Cardiac muscle cell (in vitro differentiated cells and primary cell): ENCODE data around the gene GRAMD4. TPM values are rescaled to one million over a fixed set of nuclear protein-coding genes. Genes with fewer than 3 reads are reported as not detected.
A peak's percentile ranks its signal among the peaks of the same experiment; 100 is the strongest.

Source experiments
- DNase-seq, 2 donors: peaks; one replicate each; pipeline versions ENCODE4 v3.0.0 to v3.0.0-alpha.2; 2010 to 2017; ENCODE audit warnings: low read depth in 1 of 2, low spot score in 1 of 2
- H3K27ac ChIP-seq: fragments of 200-600 bp; sonication (generic); 2 replicates; pipeline ENCODE4 v1.5.1; 2016
- H3K27me3 ChIP-seq: fragments of 200-600 bp; sonication (generic); 2 replicates; pipeline ENCODE4 v1.6.0; 2016; ENCODE audit warnings: control low read depth
- H3K36me3 ChIP-seq: fragments of 200-600 bp; sonication (generic); 2 replicates; pipeline ENCODE4 v1.5.1; 2016; ENCODE audit warnings: control low read depth
- H3K4me1 ChIP-seq: fragments of 200-600 bp; sonication (generic); 2 replicates; pipeline ENCODE4 v1.8.1; 2017; ENCODE audit warnings: low read depth, mild to moderate bottlenecking, mixed run types
- H3K4me3 ChIP-seq: fragments of 200-600 bp; sonication (generic); 2 replicates; pipeline ENCODE4 v1.5.1; 2016; ENCODE audit warnings: mild to moderate bottlenecking
- H3K9me3 ChIP-seq: fragments of 200-600 bp; sonication (generic); 2 replicates; pipeline ENCODE4 v1.5.1; 2017; ENCODE audit warnings: low read depth, mild to moderate bottlenecking, control low read depth
- CTCF ChIP-seq: IDR thresholded peaks from 2 replicates; pipeline ENCODE4 v1.5.1; 2012; ENCODE audit warnings: low read depth, mild to moderate bottlenecking, low read length
- polyA plus RNA-seq: library from polyadenylated mRNA; unstranded; fragments of >200 nt; fragmentation: Nextera tagmentation; extraction: Ambion mirVana; gene quantifications from 2 replicates; pipeline ENCODE4 v1.2.1, GENCODE V29; 2016
- total RNA-seq: library from RNA; depleted of rRNA; stranded (reverse); fragments of >200 nt; gene quantifications from 2 replicates; pipeline ENCODE4 v1.2.3, GENCODE V29; 2016

Gene GRAMD4
- total and polyA plus RNA-seq, 2 experiments from 2014 or later, result 49.3 to 51.8 TPM

- Histone ChIP-seq H3K27ac (peak overlapping the region; percentile 78), H3K27me3 (no peaks in the 10 kb centered on the region), H3K4me1 (peaks cover 25% of the 10 kb centered on the region), H3K4me3 (no peak overlapping the region), H3K9me3 (no peaks in the 10 kb centered on the region), H3K36me3 (no peaks in the 10 kb centered on the region)
- no peak for TF ChIP-seq CTCF
- peak in 1 of 2 donors; percentile 24 for DNase-seq
Observed at GRCh38 chr22:46604306-46604690, 15.9 kb upstream of the GRAMD4 start.

GRCh38 chr22:46605117-46605516, 15.1 kb upstream of the GRAMD4 start:
- H3K27ac ChIP-seq, result no peak overlapping the region
- no peaks in the 10 kb centered on the region for H3K9me3 ChIP-seq
- H3K27me3 ChIP-seq, result no peaks in the 10 kb centered on the region
- TF ChIP-seq CTCF, result no peak
- H3K4me1 ChIP-seq, result peaks cover 25% of the 10 kb centered on the region
- H3K36me3 ChIP-seq, result no peaks in the 10 kb centered on the region
- DNase-seq, result no peak
- no peak overlapping the region for H3K4me3 ChIP-seq

- TF ChIP-seq CTCF, result no peak
- no peak for DNase-seq
- H3K27ac ChIP-seq, result no peak overlapping the region
- no peaks in the 10 kb centered on the region for H3K36me3 ChIP-seq
- peaks cover 10% of the 10 kb centered on the region for H3K4me1 ChIP-seq
- no peaks in the 10 kb centered on the region for H3K9me3 ChIP-seq
- no peaks in the 10 kb centered on the region for H3K27me3 ChIP-seq
- H3K4me3 ChIP-seq, result no peak overlapping the region
Observed at GRCh38 chr22:46606886-46607285, 13.3 kb upstream of the GRAMD4 start.

- no peak overlapping the region for H3K4me3 ChIP-seq
- no peaks in the 10 kb centered on the region for H3K36me3 ChIP-seq
- no peak overlapping the region for H3K27ac ChIP-seq
- no peak for DNase-seq
- peaks cover 16% of the 10 kb centered on the region for H3K4me1 ChIP-seq
- no peaks in the 10 kb centered on the region for H3K27me3 ChIP-seq
- H3K9me3 ChIP-seq, result no peaks in the 10 kb centered on the region
- no peak for TF ChIP-seq CTCF
Observed at GRCh38 chr22:46607483-46608114, 12.6 kb upstream of the GRAMD4 start.

- H3K27me3 ChIP-seq, result no peaks in the 10 kb centered on the region
- DNase-seq, result no peak
- H3K27ac ChIP-seq, result peak overlapping the region; percentile 18
- peaks cover 24% of the 10 kb centered on the region for H3K4me1 ChIP-seq
- H3K9me3 ChIP-seq, result no peaks in the 10 kb centered on the region
- no peak for TF ChIP-seq CTCF
- no peak overlapping the region for H3K4me3 ChIP-seq
- H3K36me3 ChIP-seq, result no peaks in the 10 kb centered on the region
Observed at GRCh38 chr22:46609175-46609690, 11.0 kb upstream of the GRAMD4 start.
